Vagina (tissue), 2 donors: ENCODE data around the gene TUBE1.

Experiments used
- POLR2A ChIP-seq, 2 donors: fragments of 450-650 bp; IDR thresholded peaks; one replicate each; pipeline ENCODE4 v1.6.1; 2017; ENCODE audit warnings: antibody characterized with exemption in 2 of 2, mild to moderate bottlenecking in 2 of 2, moderate library complexity in 2 of 2
- POLR2AphosphoS5 ChIP-seq, 2 donors: sonication (generic); formaldehyde crosslinking; IDR thresholded peaks; one replicate each; pipeline ENCODE4 v1.9.0; 2017; ENCODE audit warnings: antibody characterized with exemption in 2 of 2, mild to moderate bottlenecking in 2 of 2, low read depth in 1 of 2; ENCODE audit not compliant: insufficient read depth in 1 of 2

- no peak for TF ChIP-seq POLR2AphosphoS5 (IDR thresholded peaks at IDR 0.05; ENCODE audit: insufficient read depth in 1 of 2, low read depth in 1 of 2)
- TF ChIP-seq POLR2A (IDR thresholded peaks at IDR 0.05) = no peak
These were observed 1.8 kb downstream of the TUBE1 start for GRCh38 chr6:112085286-112086065.
